T-helper 1 cell (primary cell): ENCODE measurements around the gene DHX58.

Experiments
- DNase-seq, 5 donors: peaks; one replicate each; pipeline ENCODE4 v3.0.0-alpha.2; 2012 to 2020

DHX58 gene

DNA sequence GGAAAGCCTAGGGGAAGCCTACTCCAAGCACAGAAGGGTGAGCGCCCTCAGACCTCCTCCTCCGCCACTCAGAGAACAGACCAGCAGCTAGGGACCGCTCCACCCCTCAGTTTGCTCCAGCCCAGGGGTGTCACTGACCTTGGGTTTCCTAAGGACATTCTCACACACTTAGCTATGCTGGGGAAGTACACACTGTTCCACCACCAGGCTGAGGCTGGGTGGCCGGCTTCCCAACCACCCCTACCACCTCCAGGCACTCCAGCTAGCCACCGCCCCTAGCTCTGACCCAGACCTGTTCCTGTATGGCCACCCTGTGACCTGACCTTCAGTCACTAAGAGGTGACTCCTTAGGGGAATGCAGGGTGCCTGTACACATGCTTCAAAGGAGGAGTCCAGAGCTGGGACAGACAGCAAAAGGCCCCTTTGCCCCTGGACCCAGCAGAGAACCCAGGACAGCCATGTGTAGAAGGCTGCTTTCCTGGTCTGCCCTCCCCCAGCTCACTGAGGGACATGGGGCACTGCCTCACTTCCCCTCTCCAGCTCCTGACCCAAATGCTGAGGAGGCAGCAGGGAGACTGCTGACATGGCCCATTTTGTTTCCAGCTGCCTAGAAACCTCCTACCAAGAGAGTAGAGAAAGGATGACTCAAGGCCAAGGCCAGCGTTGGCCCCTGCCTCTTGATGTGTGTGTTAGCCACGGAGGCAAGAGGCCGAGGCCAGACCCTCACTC is 16.8 kb upstream of the DHX58 start:
- DNase-seq, result no peak

DNA sequence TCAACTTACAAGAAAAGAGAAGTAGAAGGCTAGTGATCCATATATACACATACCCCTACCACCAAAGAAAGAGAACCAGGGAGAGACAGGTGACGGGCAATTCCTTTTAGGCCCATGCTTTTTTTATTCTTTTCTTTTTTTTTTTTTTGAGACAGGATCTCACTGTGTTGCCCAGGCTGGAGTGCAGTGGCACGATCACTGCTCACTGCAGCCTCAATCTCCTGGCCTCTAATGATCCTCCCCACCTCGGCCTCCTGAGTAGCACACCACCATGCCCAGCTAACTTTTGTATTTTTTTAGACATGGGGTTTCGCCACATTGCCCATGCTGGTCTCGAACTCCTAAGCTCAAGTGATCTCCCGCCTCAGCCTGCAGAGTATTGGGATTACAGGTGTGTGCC is 14.9 kb upstream of the DHX58 start:
- no peak for DNase-seq

DNA sequence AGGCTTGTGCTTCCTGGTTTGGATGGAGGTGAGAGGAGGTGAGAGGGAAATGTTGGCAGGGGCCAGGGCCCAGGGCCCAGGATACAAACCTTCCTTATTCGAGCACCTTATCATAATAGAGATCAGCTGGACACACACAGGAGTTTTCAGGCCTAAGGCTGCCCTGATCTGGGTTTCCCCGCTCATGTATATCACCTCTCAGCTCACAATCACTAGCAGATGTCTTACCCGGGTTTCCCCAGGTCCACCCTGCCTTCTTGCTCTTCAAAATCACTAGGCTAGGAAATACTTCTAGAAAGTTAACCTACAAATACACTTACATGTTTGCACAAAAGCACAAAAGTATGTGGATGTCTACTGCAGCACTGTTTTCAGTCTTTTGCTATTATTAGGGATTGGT is 14.3 kb upstream of the DHX58 start:
- no peak for DNase-seq

DNA sequence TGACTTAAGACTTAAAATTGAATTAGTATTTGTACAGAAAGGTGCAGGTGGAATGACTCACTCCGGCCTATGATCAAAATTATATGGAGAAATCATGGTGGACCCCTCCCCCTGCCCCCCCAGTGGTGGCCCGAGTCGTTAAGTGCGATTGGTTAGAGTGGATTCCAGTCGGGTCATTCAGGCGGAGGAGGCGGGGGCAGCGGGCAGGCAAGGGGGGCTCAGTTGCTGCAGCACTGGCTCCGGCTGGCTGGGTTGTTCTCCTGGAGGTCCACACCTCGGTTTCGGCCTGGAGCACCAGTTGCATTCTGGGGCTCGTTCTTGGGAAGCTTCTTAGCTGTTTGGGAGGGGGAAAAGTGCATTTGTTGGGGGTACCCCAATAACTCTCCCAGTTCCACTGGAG is 13.1 kb upstream of the DHX58 start:
- no peak for DNase-seq

DNA sequence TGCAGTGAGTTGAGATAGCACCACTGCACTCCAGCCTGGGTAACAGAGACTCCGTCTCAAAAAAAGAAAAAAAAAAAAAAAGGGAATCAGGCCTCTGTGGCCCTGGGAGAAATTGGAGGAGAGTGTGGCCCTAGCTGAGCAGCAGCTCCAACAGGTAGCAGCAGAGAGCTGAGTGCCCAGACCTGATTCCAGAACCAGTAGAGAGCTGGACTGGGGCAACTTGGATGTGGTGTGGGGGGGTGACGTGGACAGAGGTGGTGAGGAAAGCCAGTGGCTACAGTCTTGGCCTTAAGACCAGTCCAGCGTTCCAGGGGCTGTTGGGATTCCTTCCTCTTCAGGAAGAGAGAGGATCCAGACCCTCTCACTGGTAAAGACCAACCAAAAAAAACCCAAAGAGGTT is 11.7 kb upstream of the DHX58 start:
- no peak for DNase-seq

DNA sequence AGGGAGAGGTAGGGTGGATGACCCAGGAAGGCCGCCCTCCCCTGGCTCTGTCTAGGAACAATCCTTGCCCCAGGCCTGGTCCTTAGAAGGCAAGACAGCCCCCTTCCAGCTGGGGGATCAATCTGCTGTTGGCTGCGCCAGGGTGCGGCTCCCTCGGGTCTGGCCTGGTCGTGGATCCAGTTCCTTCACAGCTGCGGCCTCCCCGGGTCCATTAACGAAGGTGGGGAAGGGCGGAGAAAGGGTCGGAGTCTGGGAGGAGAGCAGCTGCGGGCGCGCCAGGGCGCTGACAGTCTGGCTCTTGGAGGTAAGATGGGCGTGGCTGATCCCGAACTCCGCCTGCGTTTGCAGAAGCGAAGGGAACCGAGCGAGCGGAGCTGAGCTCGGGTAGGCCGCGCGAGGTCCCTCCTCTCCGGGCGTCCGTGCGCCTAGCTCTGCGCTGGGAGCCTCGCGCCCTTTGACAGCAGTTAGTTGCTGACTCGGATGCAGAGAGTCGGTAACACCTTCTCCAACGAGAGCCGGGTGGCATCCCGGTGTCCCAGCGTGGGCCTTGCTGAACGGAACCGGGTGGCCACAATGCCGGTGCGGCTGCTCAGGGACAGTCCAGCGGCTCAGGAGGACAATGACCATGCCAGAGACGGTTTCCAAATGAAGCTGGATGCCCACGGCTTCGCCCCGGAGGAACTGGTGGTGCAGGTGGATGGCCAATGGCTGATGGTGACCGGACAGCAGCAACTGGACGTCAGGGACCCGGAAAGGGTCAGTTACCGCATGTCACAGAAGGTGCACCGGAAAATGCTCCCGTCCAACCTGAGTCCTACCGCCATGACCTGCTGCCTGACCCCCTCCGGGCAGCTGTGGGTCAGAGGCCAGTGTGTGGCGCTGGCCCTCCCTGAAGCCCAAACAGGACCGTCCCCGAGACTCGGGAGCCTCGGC is 10.1 kb upstream of the DHX58 start, which contains the start of gene HSPB9:
Gene HSPB9 (plus strand): TSS at position 434 of the 933 bp plus-strand sequence. CDS start 47 bp downstream, at position 481.
- DNase-seq, result no peak

DNA sequence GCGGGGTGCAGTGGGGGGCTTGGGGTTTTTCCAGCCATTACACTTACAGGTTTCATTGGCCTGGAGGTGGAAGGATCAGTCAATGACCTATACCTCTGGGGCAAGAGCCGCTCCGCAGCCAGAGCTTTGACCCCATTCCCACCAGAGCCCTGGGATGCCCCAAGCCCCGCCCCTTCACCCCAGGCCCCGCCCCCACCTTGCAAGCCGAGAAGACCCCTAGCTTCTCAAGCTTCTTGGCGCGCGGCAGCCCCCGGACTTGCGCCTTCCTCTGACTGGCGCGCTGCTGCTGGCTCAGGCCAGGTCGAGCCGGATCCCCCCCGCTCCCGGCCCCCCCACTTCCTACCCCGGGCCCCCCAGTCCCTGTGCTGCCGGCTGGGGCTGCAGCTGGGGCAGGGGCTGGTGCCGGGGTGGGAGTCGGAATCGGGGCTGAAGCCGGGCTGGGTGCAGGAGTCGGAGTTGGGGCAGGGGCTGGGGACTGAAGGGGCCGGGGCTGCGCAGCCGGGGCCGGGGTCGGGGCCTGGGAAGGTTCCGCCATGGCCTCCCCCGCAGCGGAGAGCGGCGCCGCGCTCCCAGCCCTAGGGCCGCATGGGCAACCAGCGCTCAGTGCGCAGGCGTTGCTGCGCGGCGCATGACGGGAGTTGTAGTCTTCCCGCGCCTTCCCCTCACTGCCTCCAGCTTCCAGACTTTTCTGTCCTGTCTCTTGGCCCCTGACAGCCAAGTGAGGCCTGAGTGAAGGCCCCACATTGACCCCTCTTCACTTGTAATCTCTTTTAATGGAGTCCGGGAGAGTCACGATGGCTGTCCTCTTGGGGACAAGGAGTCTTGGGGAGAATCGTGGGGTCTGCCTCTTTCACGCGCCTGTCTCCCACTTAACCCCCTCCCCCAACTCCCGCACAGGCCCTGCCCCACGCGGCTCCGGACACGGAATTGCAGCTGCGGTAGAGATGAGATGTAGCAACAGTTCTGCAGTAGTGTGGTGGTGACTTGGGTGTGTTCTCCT is 8.6 kb upstream of the DHX58 start, which contains the start of gene KAT2A:
Gene KAT2A (minus strand): TSS at position 598 of the 1,000 bp plus-strand sequence. CDS start 63 bp downstream, at position 535.
- peak; percentile 50 to 74 (median 71) for DNase-seq

DNA sequence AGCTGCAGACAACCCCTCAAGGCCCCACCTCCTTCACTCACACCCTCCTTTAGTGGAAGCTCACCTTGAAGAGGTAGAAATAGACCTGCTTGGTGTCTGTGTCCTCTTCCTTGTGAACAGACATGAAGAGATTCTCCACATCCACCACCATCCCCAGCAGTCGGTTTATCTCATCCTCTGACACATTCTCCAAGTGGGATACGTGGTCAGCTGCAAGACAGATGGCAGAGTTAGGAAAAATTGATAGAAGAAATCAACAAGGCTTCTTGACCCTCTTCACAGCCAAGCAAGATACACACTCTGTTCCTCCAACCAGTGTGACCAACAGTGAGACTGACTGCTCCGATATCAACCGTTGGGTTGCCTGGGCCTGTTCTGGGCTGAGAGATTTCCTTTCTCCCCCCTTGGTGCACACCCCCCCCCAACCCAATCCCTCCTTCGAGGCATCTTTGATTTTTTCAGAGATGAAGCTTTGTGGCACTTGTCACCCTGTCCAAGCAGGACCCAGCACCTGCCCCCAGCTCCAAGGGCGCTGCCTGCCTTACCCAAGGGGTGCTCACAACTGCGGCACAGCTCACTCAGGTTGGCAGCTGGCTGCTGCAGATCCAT is 7.8 kb upstream of the DHX58 start:
- DNase-seq, result no peak

DNA sequence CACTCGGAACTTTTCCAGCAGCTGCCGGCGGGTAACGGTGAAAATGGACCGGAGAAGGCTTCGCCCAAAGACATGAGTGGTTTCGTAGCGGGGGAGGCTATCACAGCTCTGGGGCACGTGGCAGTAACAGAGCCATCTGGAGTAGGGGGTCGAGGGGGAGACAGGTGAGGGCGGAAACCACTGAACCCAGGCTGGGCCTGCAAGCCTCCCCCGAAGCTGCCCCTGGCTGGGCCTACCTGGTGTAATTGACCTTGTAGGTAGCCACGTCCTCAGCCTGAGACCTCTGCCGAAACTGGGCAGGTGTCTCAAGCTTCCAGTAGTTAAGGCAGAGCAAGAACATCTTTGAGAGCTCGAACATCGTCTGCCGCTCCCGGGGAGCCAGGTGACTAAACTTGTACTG is 6.8 kb upstream of the DHX58 start:
- DNase-seq, result no peak

DNA sequence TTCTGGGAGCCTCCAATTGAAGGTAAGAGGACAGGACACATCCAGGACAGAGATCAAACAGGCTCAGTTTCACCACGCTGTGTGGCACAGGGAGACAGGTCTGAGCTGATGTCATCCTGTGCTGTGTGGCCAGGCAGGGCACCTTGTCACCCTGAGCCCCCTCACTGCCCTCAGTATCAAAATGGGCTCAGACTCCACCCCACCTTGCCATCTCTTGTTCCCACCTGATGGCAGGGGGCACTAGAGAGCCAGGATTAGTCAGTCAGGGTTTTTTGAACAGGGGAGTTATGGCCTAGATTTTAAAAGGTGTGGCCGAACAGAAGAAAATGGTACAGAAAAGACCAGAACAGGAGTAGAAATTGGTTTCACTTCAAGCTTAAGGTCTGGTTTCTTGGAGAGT is 6.0 kb upstream of the DHX58 start:
- DNase-seq, result peak in 2 of 5 donors; percentile 38 to 43

DNA sequence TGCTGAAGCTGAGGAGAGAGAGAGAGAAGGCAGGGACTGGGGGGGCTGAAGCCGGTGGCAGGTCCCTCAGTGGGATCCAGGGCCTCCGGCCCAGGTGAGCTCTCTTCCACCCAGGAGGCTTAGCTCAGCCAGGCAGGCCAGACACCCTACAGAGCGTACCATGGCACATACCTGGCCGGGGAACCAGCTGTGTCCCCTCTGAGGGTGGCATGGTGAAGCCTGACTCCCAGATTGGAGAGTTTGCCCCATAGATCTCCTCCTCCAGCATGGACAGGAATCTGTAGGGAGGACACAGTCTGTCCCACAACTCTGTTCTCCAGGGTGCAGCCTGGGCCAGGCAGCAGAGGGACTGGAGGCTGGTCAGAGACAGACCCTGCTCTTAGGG is 5.6 kb upstream of the DHX58 start:
- no peak for DNase-seq

DNA sequence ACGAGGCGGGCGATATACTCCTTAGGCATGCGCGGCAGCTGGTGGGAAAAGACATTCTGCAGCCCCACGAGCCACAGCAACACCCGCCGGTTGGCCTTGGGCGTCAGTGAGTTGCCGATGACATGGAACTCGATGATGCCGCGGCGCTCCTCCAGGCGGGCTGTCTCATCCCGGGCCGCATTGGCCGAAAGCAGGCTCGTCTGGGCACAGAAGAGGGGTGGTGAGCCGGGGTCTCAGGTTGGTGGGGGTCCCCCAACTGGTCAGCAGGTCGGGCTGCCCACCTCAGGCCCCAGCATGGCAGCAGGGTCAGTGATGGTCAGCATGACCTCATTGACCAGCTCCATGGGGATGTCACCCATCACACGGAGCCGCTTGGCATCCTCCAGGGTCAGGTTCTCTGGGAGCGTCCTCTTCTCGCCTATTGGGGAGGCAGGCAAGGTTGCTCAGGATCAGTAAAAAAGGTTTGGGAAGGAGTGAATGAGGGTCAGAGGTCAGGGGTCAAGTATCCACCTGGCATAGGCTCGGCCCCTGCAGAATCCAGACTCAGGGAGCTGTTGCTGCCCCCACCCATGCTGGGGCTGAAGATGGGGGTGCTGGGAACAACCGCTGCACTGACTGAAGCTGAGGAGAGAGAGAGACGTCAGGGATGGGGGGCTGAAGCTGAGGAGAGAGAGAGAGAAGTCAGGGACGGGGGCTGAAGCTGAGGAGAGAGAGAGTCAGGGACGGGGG is 5.0 kb upstream of the DHX58 start:
- no peak for DNase-seq

DNA sequence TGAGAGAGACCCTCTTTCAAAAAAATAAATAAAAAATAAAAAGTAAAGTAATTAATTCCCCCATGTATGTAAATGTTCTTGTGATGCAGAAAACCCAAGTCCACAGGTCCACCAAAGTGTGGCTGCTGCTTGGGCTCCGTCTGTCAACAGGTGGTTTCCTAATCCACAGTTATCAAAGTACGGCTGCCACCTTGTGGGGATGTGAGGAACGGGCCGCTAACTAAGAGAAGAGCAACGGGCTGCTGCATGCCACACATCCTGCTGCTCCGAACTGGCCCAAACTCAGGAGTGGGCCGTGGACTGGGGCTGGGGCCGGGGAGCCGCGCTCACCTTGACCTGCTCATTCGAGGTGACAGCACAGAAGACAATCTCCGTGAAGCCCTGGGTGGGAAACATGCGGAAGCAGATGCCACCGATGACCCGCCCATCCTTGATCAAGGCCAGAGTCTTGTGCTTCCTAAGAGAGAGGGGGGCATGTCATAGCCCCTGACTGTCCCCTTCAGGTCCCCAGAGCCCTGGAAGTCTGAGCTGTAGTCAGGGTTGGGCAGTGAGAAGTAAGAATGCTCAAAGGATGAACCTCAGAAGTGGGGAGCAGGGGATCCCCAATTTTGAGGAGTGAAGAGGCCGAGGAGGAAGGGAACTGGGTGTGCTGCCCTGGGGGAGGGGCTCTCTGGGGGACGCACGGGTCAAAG is 4.3 kb upstream of the DHX58 start:
- DNase-seq, result peak; percentile 60 to 83 (median 76)

DNA sequence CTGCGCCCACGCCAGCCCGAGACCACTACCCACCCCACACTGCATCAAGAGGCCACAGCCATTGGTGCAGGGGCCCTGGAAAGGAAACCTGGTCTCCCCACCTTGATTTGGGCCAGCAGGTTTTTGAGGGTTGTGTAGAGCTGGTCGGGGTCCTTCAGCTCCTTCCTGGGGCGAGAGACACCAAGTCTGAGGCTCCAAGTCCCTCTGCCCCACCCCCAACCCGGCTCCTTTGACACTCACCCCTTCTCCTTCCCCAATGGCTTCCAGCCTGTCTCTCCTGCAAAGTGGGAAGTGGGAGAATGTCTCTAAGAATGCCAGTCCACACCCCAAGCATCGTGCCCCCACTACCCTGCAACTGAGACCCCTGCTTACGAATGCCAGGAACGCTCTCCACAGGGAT is 1.6 kb upstream of the DHX58 start:
- no peak for DNase-seq

DNA sequence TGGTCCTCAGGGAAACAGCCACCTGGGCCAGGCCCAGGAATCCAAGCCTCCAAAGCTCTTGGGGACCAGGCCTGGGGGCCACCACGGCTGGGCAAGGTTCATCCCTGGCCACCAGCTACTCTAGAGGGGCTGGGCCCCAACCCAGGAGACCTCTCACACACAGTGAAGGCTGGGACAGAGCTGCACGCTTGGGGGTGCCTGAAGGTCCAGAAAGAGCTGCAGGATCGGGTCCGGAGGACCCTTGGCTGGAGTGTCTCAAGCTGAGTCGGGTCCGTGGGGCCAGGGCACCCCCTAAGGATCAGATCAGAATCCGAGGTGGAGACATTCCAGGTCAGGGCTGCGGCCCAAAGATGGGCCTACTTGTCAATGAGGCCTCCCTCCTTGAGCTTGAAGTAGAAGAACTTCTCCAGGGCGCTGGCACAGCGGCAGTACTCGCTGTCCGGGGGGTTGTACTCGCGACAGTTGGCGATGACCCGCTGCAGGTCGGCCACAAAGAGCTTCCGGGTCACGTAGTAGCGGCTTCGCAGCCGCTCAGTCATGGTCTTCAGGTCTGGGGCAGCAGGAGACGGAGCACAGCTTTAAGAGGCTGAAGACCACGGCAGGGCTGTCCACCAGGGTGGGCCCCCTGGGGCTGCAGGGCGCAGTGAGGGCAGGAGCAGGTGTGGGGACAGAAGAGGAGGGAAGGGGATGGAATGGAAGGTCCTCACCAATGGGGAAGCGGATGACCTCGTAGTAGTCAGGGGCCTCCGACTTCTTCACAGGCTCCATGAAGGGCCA is 967 bp upstream of the DHX58 start:
- no peak for DNase-seq

DNA sequence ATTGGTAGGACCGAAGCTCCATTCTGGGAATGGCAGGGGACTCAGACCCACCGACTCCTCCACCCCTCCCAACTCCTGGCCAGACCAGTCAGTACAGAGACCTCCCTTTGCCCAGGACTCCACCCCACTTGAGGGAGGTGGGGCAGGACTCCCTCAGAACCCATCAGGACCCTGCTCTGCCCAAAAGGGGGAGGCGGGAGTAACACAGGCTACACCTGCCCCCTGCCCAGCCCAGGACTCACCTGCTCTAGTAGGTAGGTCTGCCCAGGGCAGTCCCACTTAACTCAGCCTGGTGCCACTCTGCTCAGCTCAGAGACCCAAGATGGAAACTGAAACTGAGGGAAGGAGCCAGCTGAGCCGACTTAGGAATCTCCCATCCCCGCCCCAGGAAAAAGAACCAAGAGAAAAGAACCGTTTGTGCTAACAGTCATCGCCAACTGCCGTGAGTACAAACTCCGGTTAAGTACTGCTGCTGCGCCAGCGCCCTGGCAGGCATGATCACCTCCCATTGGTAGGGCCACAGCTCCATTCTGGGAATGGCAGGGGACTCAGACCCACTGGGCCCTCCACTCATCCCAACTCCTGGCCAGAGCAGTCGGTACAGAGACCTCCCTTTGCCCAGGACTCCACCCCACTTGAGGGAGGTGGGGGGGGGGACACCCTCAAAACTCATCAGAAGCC is 503 bp downstream of the DHX58 start:
- DNase-seq, result peak in 1 of 5 donors; percentile 34

DNA sequence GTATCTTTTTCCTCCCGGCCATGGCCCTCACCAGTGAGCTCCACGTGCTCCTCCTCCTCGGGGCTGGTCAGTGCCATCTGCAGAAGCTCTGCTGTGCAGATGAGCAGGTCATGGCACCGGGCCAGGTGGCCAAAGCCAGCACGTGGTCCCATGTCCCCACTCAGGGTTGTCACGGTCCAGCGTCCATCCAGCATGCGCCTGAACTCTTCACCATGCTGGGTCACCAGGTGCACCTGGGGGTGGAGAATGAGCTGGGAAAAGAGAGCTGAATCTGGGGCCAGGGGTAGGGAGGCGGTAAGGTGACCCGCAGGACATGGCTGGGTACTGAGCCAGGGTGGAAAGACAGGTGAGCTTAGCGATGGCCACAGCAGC is 1.3 kb downstream of the DHX58 start:
- no peak for DNase-seq

DNA sequence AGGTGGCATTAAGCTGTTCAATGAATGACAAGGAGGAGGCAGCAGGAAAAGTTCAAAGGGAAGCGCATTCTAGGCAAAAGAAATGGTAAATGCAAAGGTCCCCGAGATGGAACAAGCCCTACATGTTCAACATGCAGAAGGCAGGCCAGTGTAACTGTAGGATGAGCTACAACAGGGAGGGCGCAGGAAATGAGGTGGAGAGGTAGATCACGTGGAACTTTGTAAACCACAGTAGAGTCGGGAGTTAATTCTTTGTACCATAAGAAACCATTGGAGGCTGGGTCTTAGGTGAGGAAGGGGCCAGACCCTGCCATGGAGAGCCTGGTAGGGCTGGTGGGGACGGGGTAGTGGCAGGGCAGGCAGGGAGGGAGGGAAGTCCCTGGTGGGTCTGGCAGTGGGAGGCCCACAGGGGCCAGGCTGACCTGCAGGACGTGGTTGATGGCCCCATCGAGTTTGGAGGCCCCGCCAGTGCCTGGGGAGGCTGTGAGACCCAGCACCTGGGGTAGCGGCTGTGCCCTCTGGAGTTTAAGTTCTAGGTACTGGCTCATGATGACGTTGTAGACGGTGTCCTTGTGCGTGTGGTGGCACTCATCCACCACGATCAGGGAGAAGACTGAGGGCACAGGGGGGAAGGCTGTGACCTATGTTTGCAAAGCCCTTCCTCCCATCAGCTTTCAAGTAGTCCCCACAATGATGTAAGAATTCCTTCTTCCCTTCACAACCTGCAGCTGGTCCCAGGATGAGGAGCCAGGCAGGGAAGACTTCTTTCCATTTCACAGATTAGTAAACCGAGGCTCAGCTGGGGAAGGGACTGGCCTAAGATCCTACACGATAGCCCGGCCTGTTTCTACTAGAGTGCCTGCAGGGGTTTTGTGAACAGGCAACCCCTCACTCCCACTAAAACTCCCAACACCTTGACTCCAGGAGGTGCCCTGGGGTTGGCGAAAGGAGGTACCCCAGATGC is 1.9 kb downstream of the DHX58 start:
- DNase-seq, result no peak
